Coronary artery (tissue), 2 donors: Measurements from ENCODE around the gene MEIS2.
A peak's percentile ranks its signal among the peaks of the same experiment; 100 is the strongest.

Source experiments
- DNase-seq: peaks from one replicate; pipeline ENCODE4 v3.0.0-alpha.2; 2017; ENCODE audit warnings: low spot score
- H3K27ac ChIP-seq, 2 donors: fragments of 200-600 bp; sonication (generic); one replicate each; pipeline ENCODE4 v1.5.1; 2016 to 2019
- H3K4me3 ChIP-seq: fragments of 200-600 bp; sonication (generic); 2 replicates; pipeline ENCODE4 v1.5.1; 2016; ENCODE audit warnings: mild to moderate bottlenecking, moderate library complexity
- CTCF ChIP-seq: fragments of 200-600 bp; sonication (generic); IDR thresholded peaks from one replicate; pipeline ENCODE4 v1.5.1; 2019; ENCODE audit warnings: antibody characterized with exemption

MEIS2 gene

GRCh38 chr15:36947035-36947719, 153.2 kb downstream of the MEIS2 start:
- Histone ChIP-seq H3K27ac (no peak overlapping the region), H3K4me3 (no peak overlapping the region)
- no peak for DNase-seq
- TF ChIP-seq CTCF: no peak

- TF ChIP-seq CTCF: no peak
- no peak overlapping the region for H3K27ac ChIP-seq
- no peak overlapping the region for H3K4me3 ChIP-seq
- DNase-seq: no peak
These were observed 155.9 kb downstream of the MEIS2 start for GRCh38 chr15:36944442-36944841.

GRCh38 chr15:36943508-36944361, 156.6 kb downstream of the MEIS2 start:
- Histone ChIP-seq H3K27ac (no peak overlapping the region), H3K4me3 (peak overlapping the region; percentile 9)
- no peak for DNase-seq
- TF ChIP-seq CTCF: no peak

GRCh38 chr15:36942248-36942827, 158.0 kb downstream of the MEIS2 start:
- Histone ChIP-seq H3K27ac (no peak overlapping the region), H3K4me3 (no peak overlapping the region)
- no peak for TF ChIP-seq CTCF
- no peak for DNase-seq

GRCh38 chr15:36941798-36942197, 158.6 kb downstream of the MEIS2 start:
- H3K4me3 ChIP-seq: no peak overlapping the region
- TF ChIP-seq CTCF: no peak
- DNase-seq: no peak
- no peak overlapping the region for H3K27ac ChIP-seq

GRCh38 chr15:36940636-36941260, 159.6 kb downstream of the MEIS2 start:
- Histone ChIP-seq H3K4me3 (no peak overlapping the region), H3K27ac (no peak overlapping the region)
- DNase-seq: no peak
- no peak for TF ChIP-seq CTCF
